Breast epithelium (tissue), 4 donors: Measurements from ENCODE around the gene UMAD1. TPM values are rescaled to one million over a fixed set of nuclear protein-coding genes. Genes with fewer than 3 reads are reported as not detected.

Experiments used
- DNase-seq, 2 donors: peaks; one replicate each; pipeline ENCODE4 v3.0.0-alpha.2; 2019; ENCODE audit warnings: low spot score in 2 of 2
- H3K27ac ChIP-seq, 2 donors: fragments of 200-600 bp; sonication (generic) in 1 of 2; one replicate each; pipeline ENCODE4 v1.5.1; 2016 to 2019; ENCODE audit warnings: mild to moderate bottlenecking in 1 of 2
- H3K27me3 ChIP-seq, 2 donors: fragments of 200-600 bp; sonication (generic) in 1 of 2; one replicate each; pipeline versions ENCODE4 v1.5.1 to v1.6.0; 2017 to 2019; ENCODE audit warnings: control low read depth in 1 of 2, mild to moderate bottlenecking in 1 of 2
- H3K36me3 ChIP-seq: fragments of 200-600 bp; one replicate; pipeline ENCODE4 v1.5.1; 2019
- H3K4me1 ChIP-seq, 2 donors: fragments of 200-600 bp; sonication (generic); one replicate each; pipeline ENCODE4 v1.5.1; 2016 to 2019; ENCODE audit warnings: control low read depth in 1 of 2
- H3K4me3 ChIP-seq, 3 donors: fragments of 200-600 bp; sonication (generic); 1 replicate in 2 of 3; 2 replicates in 1 of 3; pipeline ENCODE4 v1.5.1; 2016 to 2019; ENCODE audit warnings: mild to moderate bottlenecking in 3 of 3, moderate library complexity in 2 of 3
- H3K9me3 ChIP-seq, 2 donors: fragments of 200-600 bp; sonication (generic) in 1 of 2; one replicate each; pipeline ENCODE4 v1.5.1; 2016 to 2019; ENCODE audit warnings: control low read depth in 1 of 2
- CTCF ChIP-seq, 3 donors: fragments of 450-650 bp; IDR thresholded peaks; one replicate each; pipeline ENCODE4 v1.5.1; 2016 to 2017; ENCODE audit warnings: antibody characterized with exemption in 3 of 3, mild to moderate bottlenecking in 3 of 3, moderate library complexity in 3 of 3
- POLR2A ChIP-seq: fragments of 450-650 bp; IDR thresholded peaks from one replicate; pipeline ENCODE4 v1.6.1; 2016; ENCODE audit warnings: antibody characterized with exemption, mild to moderate bottlenecking, moderate library complexity
- POLR2AphosphoS5 ChIP-seq, 3 donors: sonication (generic); formaldehyde crosslinking; IDR thresholded peaks; one replicate each; pipeline ENCODE4 v1.6.1; 2017; ENCODE audit warnings: antibody characterized with exemption in 3 of 3
- intact Hi-C: fragments of 100-400 bp; cut with DNase I; formaldehyde crosslinking; loops from one replicate; pipeline ENCODE4 v1.15.1; 2023; ENCODE audit warnings: low total_unique reads
- total RNA-seq, 3 donors: library from RNA; depleted of rRNA; stranded (reverse); fragments of >200 nt; gene quantifications; one replicate each; pipeline ENCODE4 v1.1.0, GENCODE V29; 2016

The UMAD1 gene
- total RNA-seq, 3 donors from 2014 or later: 13.6 to 25.6 (median 17.7) TPM

- Histone ChIP-seq H3K4me3 (no peak overlapping the region), H3K9me3 (no peaks in the 10 kb centered on the region), H3K36me3 (no peaks in the 10 kb centered on the region), H3K27ac (no peak overlapping the region), H3K4me1 (no peaks in the 10 kb centered on the region), H3K27me3 (no peaks in the 10 kb centered on the region)
- TF ChIP-seq POLR2AphosphoS5 (IDR thresholded peaks at IDR 0.05) (no peak), CTCF (IDR thresholded peaks at IDR 0.05) (no peak), POLR2A (no peak)
- no peak for DNase-seq
- intact Hi-C loops: no loop called here
These were observed 257.5 kb downstream of the UMAD1 start for GRCh38 chr7:7897949-7898515.

GRCh38 chr7:7902845-7903244 lies 262.3 kb downstream of the UMAD1 start:
- H3K9me3 ChIP-seq: no peaks in the 10 kb centered on the region
- intact Hi-C loops: no loop called here
- H3K27ac ChIP-seq: no peak overlapping the region
- TF ChIP-seq CTCF (IDR thresholded peaks at IDR 0.05): no peak
- no peak for TF ChIP-seq POLR2A
- TF ChIP-seq POLR2AphosphoS5 (IDR thresholded peaks at IDR 0.05): no peak
- no peak overlapping the region for H3K4me3 ChIP-seq
- H3K4me1 ChIP-seq: no peaks in the 10 kb centered on the region
- DNase-seq: no peak
- no peaks in the 10 kb centered on the region for H3K27me3 ChIP-seq
- H3K36me3 ChIP-seq: no peaks in the 10 kb centered on the region

- Histone ChIP-seq H3K4me1 (no peaks in the 10 kb centered on the region), H3K27me3 (no peaks in the 10 kb centered on the region), H3K36me3 (no peaks in the 10 kb centered on the region), H3K4me3 (no peak overlapping the region), H3K27ac (no peak overlapping the region), H3K9me3 (no peaks in the 10 kb centered on the region)
- TF ChIP-seq POLR2AphosphoS5 (IDR thresholded peaks at IDR 0.05) (no peak), POLR2A (no peak), CTCF (IDR thresholded peaks at IDR 0.05) (no peak)
- DNase-seq: no peak
- intact Hi-C loops: no loop called here
These were observed 266.8 kb downstream of the UMAD1 start for GRCh38 chr7:7907306-7907705.

- intact Hi-C loops: no loop called here
- no peak overlapping the region for H3K27ac ChIP-seq
These were observed 268.1 kb downstream of the UMAD1 start for GRCh38 chr7:7908622-7909145.

More at GRCh38 chr7:7908622-7909145, 268.1 kb downstream of the UMAD1 start:
- Histone ChIP-seq H3K36me3 (no peaks in the 10 kb centered on the region), H3K27me3 (no peaks in the 10 kb centered on the region), H3K4me1 (no peaks in the 10 kb centered on the region), H3K4me3 (no peak overlapping the region), H3K9me3 (no peaks in the 10 kb centered on the region)
- DNase-seq: no peak
- TF ChIP-seq CTCF (IDR thresholded peaks at IDR 0.05) (no peak), POLR2AphosphoS5 (IDR thresholded peaks at IDR 0.05) (no peak), POLR2A (no peak)
